HepG2 (cell line): ENCODE results near the gene SLCO3A1. TPM values are rescaled to one million over a fixed set of nuclear protein-coding genes. Genes with fewer than 3 reads are reported as not detected.
"Not testable (repeated sequence)": the region's sequence is repeated elsewhere in the genome, so short reads cannot be mapped to it uniquely, and the experiment has no call there.

ENCODE experiments used
- ATAC-seq: fragments of 200-7000 bp; cut with Tn5 transposase; 3 replicates; pipeline ENCODE4 v1.9.1; 2020; ENCODE audit warnings: mild to moderate bottlenecking, moderate library complexity
- BruUV-seq: library from RNA; stranded (reverse); fragments of 400-500 nt; replicated peaks from 2 replicates; lab custom pipeline; 2021; lab: Mats Ljungman, UMichigan
- CTCF ChIA-PET: fragments of 300-600 bp; formaldehyde crosslinking; extraction: SDS; loops from one replicate; lab custom pipeline; 2021; ENCODE audit warnings: low total read pairs, inconsistent platforms, low intra/inter-chr PET ratio; lab: Yijun Ruan, JAX
- POLR2A ChIA-PET: fragments of 350-600 bp; sonication (Branson Sonifier 250); formaldehyde crosslinking; loops from one replicate; lab custom pipeline; 2020; ENCODE audit warnings: antibody characterized with exemption, inconsistent platforms; lab: Yijun Ruan, JAX
- DNase-seq: peaks from one replicate; pipeline ENCODE4 v3.0.0-alpha.2; 2015; ENCODE audit warnings: low spot score
- FAIRE-seq: peaks from 3 replicates; lab custom pipeline; 2011; peaks lifted over from hg19 to GRCh38; lab: Jason Lieb, UNC
- H2AFZ ChIP-seq: one replicate; pipeline ENCODE4 v1.6.1; 2011; ENCODE audit warnings: low read length, inconsistent platforms
- H3K27ac ChIP-seq: fragments of 300-600 bp; 3 replicates; pipeline ENCODE4 v1.8.0; 2011; ENCODE audit warnings: mixed run types, mild to moderate bottlenecking, mixed read lengths, low read length, inconsistent platforms; ENCODE audit not compliant: insufficient read depth; ENCODE audit errors: extremely low read length
- H3K27me3 ChIP-seq, 2 experiments: fragments of 200-600 bp in 1 of 2; 2 replicates in 1 of 2; 3 replicates in 1 of 2; pipeline versions ENCODE4 v1.6.0 to v1.8.0; 2011; ENCODE audit warnings: low read length in 2 of 2, mild to moderate bottlenecking in 2 of 2, moderate library complexity in 2 of 2, inconsistent platforms in 1 of 2; ENCODE audit not compliant: insufficient read depth in 2 of 2, control insufficient read depth in 1 of 2
- H3K36me3 ChIP-seq, 2 experiments: fragments of 200-600 bp in 1 of 2; replicated peaks in 1 of 2; 2 replicates in 1 of 2; 3 replicates in 1 of 2; pipeline versions ENCODE4 v1.5.1 to v1.8.0; 2011; ENCODE audit warnings: low read length in 2 of 2, inconsistent platforms in 1 of 2; ENCODE audit not compliant: insufficient read depth in 2 of 2, control insufficient read depth in 1 of 2
- H3K4me1 ChIP-seq: 2 replicates; pipeline ENCODE4 v1.5.1; 2012; ENCODE audit warnings: low read length, inconsistent platforms; ENCODE audit not compliant: insufficient read depth
- H3K4me2 ChIP-seq: 2 replicates; pipeline ENCODE4 v1.6.0; 2011; ENCODE audit warnings: low read depth, low read length, inconsistent platforms
- H3K4me3 ChIP-seq, 3 experiments: fragments of 200-600 bp in 1 of 3; sonication (generic), shearing (Covaris generic) in 1 of 3; replicated peaks in 1 of 3; 2 replicates each; pipeline ENCODE4 v1.5.1; 2011 to 2016; ENCODE audit warnings: low read length in 3 of 3, inconsistent platforms in 2 of 3, low read depth in 2 of 3, mild to moderate bottlenecking in 2 of 3, control low read depth in 1 of 3, mixed read lengths in 1 of 3; ENCODE audit not compliant: insufficient read depth in 1 of 3
- H3K79me2 ChIP-seq: one replicate; pipeline ENCODE4 v1.6.1; 2011; ENCODE audit warnings: low read length, inconsistent platforms; ENCODE audit not compliant: insufficient read depth
- H3K9ac ChIP-seq: 2 replicates; pipeline ENCODE4 v1.6.0; 2011; ENCODE audit warnings: mild to moderate bottlenecking, low read depth, low read length, inconsistent platforms; ENCODE audit not compliant: insufficient read depth
- H3K9me3 ChIP-seq: 2 replicates; pipeline ENCODE4 v1.5.1; 2012; ENCODE audit warnings: mild to moderate bottlenecking, low read length
- H4K20me1 ChIP-seq: 2 replicates; pipeline ENCODE4 v1.6.0; 2011; ENCODE audit warnings: inconsistent platforms, mild to moderate bottlenecking, low read length, moderate library complexity; ENCODE audit not compliant: insufficient read depth
- DNMT1 ChIP-seq: sonication (generic); formaldehyde crosslinking; IDR thresholded peaks from 2 replicates; pipeline ENCODE4 v1.5.1; 2020; ENCODE audit warnings: mild to moderate bottlenecking, missing genetic modification reagents
- KLF9 ChIP-seq: IDR thresholded peaks from 2 replicates; pipeline ENCODE4 v1.6.1; 2016; ENCODE audit warnings: low read depth
- KMT2B ChIP-seq: IDR thresholded peaks from 2 replicates; pipeline ENCODE4 v1.6.1; 2016; ENCODE audit warnings: missing genetic modification reagents, missing compliant biosample characterization
- RBM39 ChIP-seq: fragments of 200-400 bp; formaldehyde crosslinking; IDR thresholded peaks from one replicate; pipeline ENCODE4 v1.6.1; 2018; ENCODE audit warnings: antibody characterized with exemption, mild to moderate bottlenecking, low read depth, low read length; ENCODE audit not compliant: poor library complexity, severe bottlenecking
- UBTF ChIP-seq: sonication (generic); formaldehyde crosslinking; IDR thresholded peaks from 2 replicates; pipeline ENCODE4 v1.4.0; 2020; ENCODE audit warnings: mild to moderate bottlenecking, missing genetic modification reagents
- ZFP36 ChIP-seq: fragments of 150-350 bp; IDR thresholded peaks from 2 replicates; pipeline ENCODE4 v1.6.1; 2018; ENCODE audit warnings: borderline replicate concordance, low read length, low read depth; ENCODE audit not compliant: partially characterized antibody
- ZSCAN29 ChIP-seq: sonication (generic); formaldehyde crosslinking; conservative IDR thresholded peaks from 2 replicates; pipeline ENCODE4 v1.4.0; 2020; ENCODE audit warnings: mild to moderate bottlenecking, missing genetic modification reagents
- WGBS: methylation state at CpG from one replicate; pipeline ENCODE4 v1.1.6; 2017; ENCODE audit warnings: low lambda C conversion rate; 5-methylcytosine and 5-hydroxymethylcytosine counted together
- in situ Hi-C: cut with HindIII; loops from 2 replicates; pipeline ENCODE4 v1.10.0; 2017; ENCODE audit warnings: low pct_unique_long_range_greater_than_20kb; ENCODE audit not compliant: extremely low pct_ligation_motif_present
- intact Hi-C: fragments of 100-400 bp; cut with micrococcal nuclease; formaldehyde crosslinking; loops from one replicate; pipeline ENCODE4 v1.10.0; 2022; ENCODE audit not compliant: unreplicated experiment
- polyA plus RNA-seq, 8 experiments: library from polyadenylated mRNA; depleted of rRNA in 3 of 8; stranded (reverse) in 7 of 8; unstranded in 1 of 8; fragments of >200 nt; fragmentation: Illumina TruSeq in 4 of 8; extraction: Trizol in 4 of 8; gene quantifications; 2 replicates each; pipeline versions ENCODE4 v1.2.1 to v1.2.3, GENCODE V29; 2011 to 2016; ENCODE audit warnings: low read depth in 4 of 8, missing spikeins in 1 of 8, mixed read lengths in 1 of 8; ENCODE audit not compliant: insufficient read depth in 1 of 8
- total RNA-seq, 5 experiments: library from RNA; depleted of rRNA; stranded (reverse); fragments of >200 nt; fragmentation: Illumina TruSeq; extraction: Trizol; gene quantifications; 2 replicates each; pipeline ENCODE4 v1.2.3, GENCODE V29; 2016; ENCODE audit warnings: low read depth in 1 of 5

SLCO3A1 gene
- total and polyA plus RNA-seq, 2 of the 13 experiments (the other 11 are each of a cell fraction or from before 2014, with no cell fraction given): 0.02 TPM; not detected in 1

GRCh38 chr15:91956026-91956723 is 102.7 kb downstream of the SLCO3A1 start (continued):
- TF ChIP-seq RBM39: no peak
- no peak for TF ChIP-seq ZFP36
- TF ChIP-seq, all 625 proteins: peak for 0

- Histone ChIP-seq H3K27me3 (0 out of 5 replicates have a peak, but pooled peaks cover 0 to 2% of the 10 kb centered on the region in 2 experiments), H3K4me2 (no peak overlapping the region), H3K79me2 (no peaks in the 10 kb centered on the region), H2AFZ (no peak overlapping the region), H3K9ac (no peak overlapping the region), H3K4me3 (no peak overlapping the region), H3K4me1 (no peaks in the 10 kb centered on the region), H4K20me1 (no peaks in the 10 kb centered on the region), H3K36me3 (no peaks in the 10 kb centered on the region), H3K9me3 (no peaks in the 10 kb centered on the region), H3K27ac (no peak overlapping the region)
- ATAC-seq: no peak
- 0% methylated on average over 2 of the region's 2 CpGs for WGBS
- ChIA-PET CTCF (no interaction called here), POLR2A (no interaction called here)
- no peak for DNase-seq
- FAIRE-seq: no peak
- intact Hi-C loops: no loop called here
- TF ChIP-seq UBTF (CRISPR knock-in tag): no peak
- TF ChIP-seq DNMT1: no peak
- TF ChIP-seq ZSCAN29 (CRISPR knock-in tag): no peak
- no peak for TF ChIP-seq KLF9
- TF ChIP-seq KMT2B (CRISPR knock-in tag): no peak
- in situ Hi-C loops: no loop called here
- BruUV-seq: no TSS peak
Measured at GRCh38 chr15:91961357-91961756, 107.8 kb downstream of the SLCO3A1 start.

- H3K9ac ChIP-seq, H3K9me3 ChIP-seq, intact Hi-C loops, H3K27me3 ChIP-seq, BruUV-seq, H2AFZ ChIP-seq, CTCF ChIA-PET, H4K20me1 ChIP-seq, H3K4me2 ChIP-seq, DNase-seq, H3K79me2 ChIP-seq, POLR2A ChIA-PET, H3K36me3 ChIP-seq, H3K4me1 ChIP-seq, ATAC-seq, H3K4me3 ChIP-seq, H3K27ac ChIP-seq, in situ Hi-C loops, FAIRE-seq: not testable (repeated sequence)
- 44% methylated on average over 7 of the region's 7 CpGs for WGBS
Measured at GRCh38 chr15:91963747-91964146, 110.2 kb downstream of the SLCO3A1 start.
